Measurements from ENCODE around the gene CEMIP2.
"Not testable (repeated sequence)": the region's sequence is repeated elsewhere in the genome, so short reads cannot be mapped to it uniquely, and the experiment has no call there.

CEMIP2 gene

DNA sequence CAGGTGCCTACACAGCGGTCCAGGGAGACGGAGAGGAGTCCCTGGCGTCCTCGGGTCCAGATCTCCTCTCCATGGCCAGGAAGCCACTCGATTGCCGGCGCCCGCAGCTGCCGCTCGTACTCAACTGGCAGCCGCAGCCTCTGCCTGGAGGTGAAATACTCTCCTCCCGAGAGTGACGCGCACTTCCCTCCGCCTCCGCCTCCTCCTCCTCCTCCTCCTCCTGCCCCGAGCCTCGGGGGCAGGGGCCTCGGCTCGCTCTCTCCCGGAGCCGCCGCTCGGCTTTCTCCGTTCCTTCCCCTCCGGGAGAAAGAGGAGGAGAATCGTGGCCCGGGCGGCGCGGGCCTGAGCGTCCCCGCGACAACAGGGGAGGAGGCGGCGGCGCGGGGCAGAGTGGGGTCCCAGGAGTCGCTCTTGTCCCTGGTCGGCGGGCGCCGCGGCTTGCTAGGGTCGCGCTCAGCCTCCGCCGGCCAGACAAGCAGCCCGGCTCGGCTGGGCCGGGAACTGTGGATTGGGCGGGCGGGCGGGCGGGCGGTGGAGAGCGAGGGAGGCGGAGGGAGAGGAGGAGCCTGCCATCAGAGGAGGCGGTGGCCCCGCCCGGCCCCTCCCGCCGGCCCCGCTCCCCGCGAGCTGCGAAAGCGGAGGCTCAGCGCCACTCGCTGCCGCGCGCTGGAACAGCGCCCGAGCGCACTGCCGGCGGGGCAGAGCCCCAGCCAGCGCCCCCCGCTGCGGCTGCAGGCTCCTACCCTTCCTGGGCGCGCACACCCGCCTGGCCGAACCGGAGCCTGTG is at the start of gene CEMIP2:
Gene CEMIP2, minus strand, starts transcription at position 126 of the 787 bp plus-strand sequence. CDS start 18,140 bp downstream, outside the sequence.
- DNase-seq (ENCODE audit: low spot score), result peak; percentile 89

DNA sequence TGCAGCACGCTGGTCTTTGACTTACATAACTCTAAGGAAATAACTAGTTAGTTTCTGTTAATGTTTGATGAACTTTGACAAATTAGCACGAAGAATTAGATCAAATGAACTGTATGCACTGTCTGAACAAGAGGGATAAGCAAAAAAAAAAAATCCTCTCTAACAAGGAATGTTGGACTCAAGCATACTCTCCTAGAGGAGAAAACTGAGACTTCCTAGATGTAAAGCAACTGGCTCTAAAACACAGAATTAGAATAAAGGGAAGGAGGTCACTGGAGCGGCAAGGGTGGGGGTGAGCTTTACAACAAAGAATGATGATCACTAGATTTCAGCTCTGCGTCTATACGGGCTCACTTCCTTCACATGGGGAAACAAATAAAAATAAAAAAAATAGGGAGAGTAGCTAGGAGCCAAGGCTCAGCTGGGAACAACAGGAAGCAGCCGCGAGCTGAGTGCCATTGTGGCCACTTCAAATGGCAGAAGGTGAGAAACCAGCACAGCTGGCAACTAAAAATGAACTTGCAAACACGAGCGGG is 48.7 kb upstream of the CEMIP2 start:
- DNase-seq (ENCODE audit: low spot score), result no peak

DNA sequence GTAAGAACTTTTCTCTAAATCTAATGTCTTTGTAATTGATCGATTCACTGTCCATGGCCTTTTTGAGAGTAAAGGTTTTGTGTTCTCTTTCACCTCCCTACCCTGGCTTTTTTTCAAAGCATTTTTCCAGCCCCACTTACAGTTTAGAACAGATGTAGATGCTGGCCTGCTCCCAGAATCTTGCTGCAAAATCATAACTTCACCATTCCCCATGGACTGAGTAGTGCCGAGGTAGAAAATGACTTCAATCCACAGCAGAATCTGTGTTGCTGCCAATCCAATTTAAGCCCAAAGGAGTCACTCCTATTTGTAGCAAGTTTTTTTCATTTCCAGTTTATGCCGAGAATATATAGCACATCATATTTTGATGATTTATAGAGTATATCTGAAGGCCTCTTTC is 46.5 kb upstream of the CEMIP2 start:
- DNase-seq (ENCODE audit: low spot score), result peak; percentile 13

- no peak for DNase-seq (ENCODE audit: low spot score)
Observed at GRCh38 chr9:71814226-71814625, 45.9 kb upstream of the CEMIP2 start.

GRCh38 chr9:71812385-71812784 is 44.1 kb upstream of the CEMIP2 start:
- peak; percentile 38 for DNase-seq (ENCODE audit: low spot score)

GRCh38 chr9:71808068-71808467 is 39.8 kb upstream of the CEMIP2 start:
- no peak for DNase-seq (ENCODE audit: low spot score)

DNA sequence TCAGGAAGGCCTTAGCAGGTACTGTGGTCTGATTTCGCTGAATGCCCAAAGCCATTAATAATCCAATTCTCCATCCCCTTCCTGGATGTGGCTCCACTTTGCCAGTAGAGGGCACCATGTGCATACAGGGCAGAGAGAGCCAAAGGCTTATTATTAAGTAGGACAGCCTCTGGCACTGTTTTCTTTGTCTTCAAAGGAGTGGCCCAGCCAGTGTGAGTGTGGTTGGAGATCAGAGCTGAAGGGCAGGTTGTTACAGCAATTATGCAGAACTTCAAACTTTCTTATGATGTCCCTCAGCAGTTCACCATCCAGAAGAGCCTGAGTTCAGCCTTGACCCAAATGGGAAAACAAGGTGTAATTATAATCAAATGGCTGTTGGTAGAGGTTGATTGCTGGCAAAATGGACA is 38.6 kb upstream of the CEMIP2 start:
- peak; percentile 76 for DNase-seq (ENCODE audit: low spot score)

DNA sequence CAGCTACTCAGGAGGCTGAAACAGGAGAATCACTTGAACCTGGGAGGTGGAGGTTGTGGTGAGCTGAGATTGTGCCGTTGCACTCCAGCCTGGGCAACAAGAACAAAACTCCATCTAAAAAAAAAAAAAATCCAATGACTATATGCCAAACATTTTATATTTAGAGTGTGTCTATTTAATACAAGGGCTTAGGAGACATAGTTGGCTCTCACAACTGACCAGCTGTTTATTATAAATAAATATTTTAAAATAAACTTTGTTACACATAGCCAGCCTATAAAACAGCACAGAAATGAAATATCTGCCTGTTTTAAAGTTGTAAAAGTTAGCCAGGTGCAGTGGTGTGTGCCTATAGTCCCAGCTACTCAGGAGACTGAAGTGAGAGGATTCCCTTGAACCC is 36.8 kb upstream of the CEMIP2 start:
- DNase-seq (ENCODE audit: low spot score), result not testable (repeated sequence)

DNA sequence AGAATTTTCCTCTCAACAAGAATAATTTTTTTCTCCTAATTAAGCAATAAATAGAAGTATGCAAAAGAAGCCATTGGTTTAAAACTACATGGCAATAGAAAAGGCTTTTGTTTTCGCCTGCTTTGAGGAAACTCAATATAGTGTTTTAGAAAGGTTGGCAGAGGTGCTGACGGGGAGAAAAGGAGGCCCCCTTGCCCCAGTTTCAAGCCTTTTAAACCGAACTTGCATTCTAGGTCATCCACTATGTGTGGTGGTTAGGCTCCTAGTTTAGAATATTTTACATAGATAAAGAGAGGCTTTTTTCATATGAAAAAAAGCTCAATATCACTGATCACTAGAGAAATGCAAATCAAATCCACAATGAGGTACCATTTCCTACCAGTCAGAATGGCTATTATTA is 33.5 kb upstream of the CEMIP2 start:
- DNase-seq (ENCODE audit: low spot score), result no peak

GRCh38 chr9:71797266-71797665 is 29.0 kb upstream of the CEMIP2 start:
- no peak for DNase-seq (ENCODE audit: low spot score)

- no peak for DNase-seq (ENCODE audit: low spot score)
Observed at GRCh38 chr9:71796100-71796767, 27.9 kb upstream of the CEMIP2 start.

DNA sequence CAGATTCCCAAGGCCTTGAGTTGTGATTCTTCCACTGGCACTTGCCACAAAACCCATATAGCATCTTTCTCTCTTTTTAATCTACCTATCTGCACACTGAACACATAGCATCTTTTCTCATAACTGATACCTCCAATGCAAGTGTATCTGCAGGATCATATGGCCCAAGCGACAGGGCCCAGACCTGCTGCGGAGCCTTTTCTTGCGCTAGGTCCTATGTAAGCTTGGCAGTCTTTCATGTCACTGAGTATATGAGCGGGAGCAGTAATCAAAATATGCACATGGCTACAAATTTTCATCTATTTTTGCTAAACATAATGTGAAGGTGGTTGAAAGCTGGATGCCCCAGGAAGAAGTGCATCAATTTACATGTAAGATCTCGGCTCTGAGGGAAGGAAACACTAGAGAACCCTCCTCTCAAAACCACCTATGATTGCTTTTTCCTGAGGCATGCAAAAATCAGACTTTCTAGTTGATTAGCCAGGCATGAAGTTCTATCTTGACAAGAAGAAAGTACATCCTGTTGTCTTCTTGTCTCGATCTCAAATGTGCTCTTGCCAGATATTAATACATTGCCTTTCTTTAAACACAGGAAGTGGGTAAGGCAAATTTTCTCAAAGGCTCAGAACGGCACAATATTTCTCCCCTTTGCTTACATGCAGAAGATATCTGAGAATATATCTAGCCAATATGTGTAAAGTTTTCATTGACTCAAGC is 26.9 kb upstream of the CEMIP2 start:
- no peak for DNase-seq (ENCODE audit: low spot score)

DNA sequence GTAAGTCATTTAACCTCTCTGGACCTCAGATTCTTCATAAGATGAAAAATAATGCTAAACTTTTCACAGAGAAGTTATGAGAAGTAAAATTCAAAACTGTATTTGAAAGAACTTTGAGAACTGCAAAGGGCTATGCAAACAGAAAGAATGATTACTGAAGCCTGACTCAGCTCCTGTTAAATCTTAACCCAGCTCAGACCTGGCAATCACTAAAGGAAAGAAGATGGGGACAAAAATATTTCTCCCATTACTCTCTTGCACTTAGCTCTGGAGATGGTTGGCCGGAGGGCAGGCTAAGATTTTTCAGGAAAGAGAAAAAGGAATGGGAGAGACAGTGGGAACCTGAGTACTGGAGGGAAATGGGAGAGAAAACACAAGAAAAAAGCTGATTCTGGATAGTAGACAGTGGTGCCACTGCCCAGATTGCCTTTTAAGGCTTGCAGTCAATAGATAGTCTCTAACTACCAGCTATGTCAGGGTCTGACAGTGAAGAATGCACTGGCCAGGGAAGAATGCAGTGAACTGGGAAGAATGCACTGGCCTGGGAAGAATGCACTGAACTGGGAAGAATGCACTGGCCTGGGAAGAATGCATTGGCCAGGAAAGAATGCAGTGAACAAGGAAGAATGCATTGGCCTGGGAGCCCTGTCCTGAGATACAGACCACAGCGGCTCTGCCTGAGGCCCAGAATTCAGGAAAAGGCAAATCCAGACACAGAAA is 25.2 kb upstream of the CEMIP2 start:
- DNase-seq (ENCODE audit: low spot score), result peak; percentile 53

DNA sequence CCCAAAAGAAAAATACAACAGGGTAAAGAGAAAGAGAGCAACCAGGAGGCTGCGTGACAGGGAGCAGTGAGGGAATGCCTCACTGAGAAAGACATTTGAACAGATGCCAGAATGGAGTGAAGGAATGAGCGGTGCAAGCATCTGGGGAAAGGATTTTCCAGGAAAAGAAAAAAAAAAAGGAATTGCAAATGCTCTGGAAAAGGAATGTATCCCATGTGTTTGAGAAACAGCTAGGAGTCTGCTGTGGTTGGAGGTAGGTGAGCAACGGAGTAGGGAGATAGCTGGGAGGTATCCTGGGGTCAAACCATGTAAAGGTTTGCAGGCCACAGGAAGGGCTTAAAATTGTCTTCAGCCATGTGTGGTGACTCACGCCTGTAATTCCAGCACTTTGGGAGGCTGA is 23.6 kb upstream of the CEMIP2 start:
- peak; percentile 47 for DNase-seq (ENCODE audit: low spot score)

DNA sequence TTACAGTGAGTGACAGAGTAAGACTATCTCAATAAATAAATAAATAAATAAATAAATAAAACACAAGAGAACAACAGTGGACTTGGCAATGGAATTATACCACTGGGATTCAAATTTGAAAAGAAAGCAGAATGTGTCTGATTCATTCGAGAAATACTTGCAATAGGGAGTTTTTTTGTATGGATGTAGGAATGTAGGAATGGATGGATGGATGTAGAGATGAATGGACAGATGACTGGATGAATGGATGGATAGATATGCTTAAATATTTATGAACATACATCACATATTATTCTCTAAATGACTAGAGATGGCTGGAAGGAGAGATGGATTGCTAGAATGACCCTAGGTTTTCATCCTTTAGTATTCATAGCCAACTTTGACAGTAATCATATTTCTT is 22.0 kb upstream of the CEMIP2 start:
- no peak for DNase-seq (ENCODE audit: low spot score)

DNA sequence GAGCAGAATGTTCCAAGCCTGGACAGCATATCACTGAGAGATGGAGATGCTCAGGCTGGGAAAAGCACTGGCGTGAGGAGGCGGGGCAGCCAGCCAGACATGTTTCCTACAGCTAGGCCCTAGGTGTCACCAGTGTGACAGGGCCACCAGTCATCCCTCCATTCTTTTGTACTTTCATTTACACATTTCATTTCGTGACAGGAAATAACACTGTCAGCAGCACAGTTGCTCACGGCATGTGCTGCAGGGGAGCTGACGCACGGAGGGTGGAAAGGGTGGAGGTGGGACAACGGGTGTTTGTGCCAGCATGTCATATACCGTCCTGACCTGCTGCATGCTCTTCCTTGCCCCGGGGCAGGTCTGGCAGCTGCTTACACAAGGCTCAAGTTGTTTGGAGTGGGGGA is 14.8 kb upstream of the CEMIP2 start:
- DNase-seq (ENCODE audit: low spot score), result no peak

DNA sequence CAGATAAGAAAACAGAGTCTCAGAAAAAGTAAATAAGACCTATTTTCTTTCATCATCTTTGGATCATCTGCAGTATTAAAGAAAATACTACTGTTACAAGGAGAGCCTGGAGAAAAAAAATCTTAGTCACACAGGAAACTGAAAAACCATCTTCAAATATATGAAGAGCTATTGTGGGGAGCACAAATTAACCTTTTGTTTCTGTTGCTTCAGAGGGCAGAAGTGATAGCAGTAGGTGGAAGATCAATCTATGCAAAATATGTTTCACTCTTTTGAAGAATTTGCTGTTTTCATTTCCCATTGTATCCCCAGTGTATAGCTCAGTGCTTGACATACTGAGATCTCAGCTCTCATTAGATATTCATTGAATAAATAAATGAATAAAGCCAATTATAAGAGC is 13.1 kb upstream of the CEMIP2 start:
- no peak for DNase-seq (ENCODE audit: low spot score)

DNA sequence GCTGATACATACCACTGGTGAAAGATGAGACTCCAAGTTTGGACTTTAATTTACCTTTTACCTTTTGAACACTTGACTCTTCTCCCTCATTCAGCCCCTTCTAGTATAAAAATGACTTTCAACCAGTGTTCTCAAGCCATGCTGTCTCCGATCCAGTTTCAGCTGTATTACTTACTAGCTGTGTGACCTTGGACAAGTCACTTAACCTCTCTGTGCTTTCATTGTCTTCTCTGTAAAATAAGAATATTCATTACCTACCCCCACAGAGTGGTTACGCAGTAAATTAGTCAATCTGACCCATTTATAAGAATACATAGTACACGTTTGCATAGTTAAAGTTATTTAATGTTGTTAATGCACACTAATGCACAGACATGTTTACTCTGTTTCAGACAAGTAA is 12.6 kb upstream of the CEMIP2 start:
- no peak for DNase-seq (ENCODE audit: low spot score)

DNA sequence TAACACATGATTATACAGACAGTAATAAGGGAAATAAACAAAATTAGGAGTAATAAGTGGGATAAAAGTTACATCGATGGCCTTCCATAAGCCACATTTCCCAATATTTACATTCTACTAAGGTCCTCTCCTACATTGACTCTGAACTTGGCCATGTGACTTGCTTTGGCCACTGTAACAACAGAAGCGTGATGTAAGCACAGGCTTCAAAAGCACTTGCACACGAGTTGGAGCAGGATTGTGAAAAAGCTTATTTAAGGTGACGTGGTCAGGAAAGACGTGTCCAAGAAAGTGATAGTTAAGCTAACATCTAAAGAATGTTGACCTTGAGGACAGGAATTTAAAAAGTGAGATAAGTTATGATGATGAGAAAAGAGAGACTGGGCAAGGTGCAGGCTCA is 9.8 kb upstream of the CEMIP2 start:
- DNase-seq (ENCODE audit: low spot score), result no peak

DNA sequence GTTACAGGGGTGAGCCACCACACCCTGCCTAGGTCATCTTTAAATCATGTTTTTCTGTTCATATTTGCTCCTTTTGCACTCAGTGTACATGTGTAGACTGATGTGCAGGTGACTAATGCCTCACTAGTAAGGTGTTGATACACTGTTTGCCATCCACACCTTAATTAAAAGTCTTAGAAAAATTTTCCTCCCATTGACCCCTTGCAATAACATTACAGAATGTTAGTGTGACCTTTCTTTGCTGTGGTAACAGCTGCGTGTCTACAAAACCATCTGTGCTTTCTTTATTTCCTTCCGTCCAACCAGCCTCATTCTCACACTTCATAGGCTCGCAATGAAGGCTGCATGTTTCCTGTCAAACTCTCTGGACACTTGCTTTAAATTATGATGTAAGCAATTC is 6.6 kb upstream of the CEMIP2 start:
- DNase-seq (ENCODE audit: low spot score), result no peak

GRCh38 chr9:71772726-71773125 is 4.4 kb upstream of the CEMIP2 start:
- no peak for DNase-seq (ENCODE audit: low spot score)

DNA sequence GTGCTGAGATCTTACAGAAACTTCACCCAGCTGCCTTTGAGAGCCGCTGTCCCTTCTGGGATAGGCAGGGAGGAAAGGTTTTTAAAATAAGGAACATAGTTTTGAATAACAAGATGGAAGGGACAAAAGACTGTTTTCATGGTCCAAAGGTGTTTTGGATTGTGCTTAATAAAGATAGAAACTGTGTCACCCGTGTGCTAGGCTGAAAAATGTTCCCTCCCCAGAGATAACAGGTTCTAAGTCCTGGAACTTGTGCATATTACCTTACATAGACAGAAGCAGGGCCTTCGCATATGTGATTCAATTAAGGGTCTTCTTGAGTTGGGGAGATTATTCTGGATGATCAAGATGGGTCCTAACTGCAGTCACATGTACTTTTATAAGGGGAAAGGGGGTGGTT is 1.9 kb upstream of the CEMIP2 start:
- no peak for DNase-seq (ENCODE audit: low spot score)

Measured in AG08395 (cell line).